ENCODE measurements around the gene ATOSB. TPM values are rescaled to one million over a fixed set of nuclear protein-coding genes. Genes with fewer than 3 reads are reported as not detected.

ATOSB gene
- total and polyA plus RNA-seq, 9 of the 15 experiments (the other 6 are each of a cell fraction or from before 2014, with no cell fraction given) = 0.45 to 8.0 (median 4.2) TPM

- TF ChIP-seq, protein P1, sequence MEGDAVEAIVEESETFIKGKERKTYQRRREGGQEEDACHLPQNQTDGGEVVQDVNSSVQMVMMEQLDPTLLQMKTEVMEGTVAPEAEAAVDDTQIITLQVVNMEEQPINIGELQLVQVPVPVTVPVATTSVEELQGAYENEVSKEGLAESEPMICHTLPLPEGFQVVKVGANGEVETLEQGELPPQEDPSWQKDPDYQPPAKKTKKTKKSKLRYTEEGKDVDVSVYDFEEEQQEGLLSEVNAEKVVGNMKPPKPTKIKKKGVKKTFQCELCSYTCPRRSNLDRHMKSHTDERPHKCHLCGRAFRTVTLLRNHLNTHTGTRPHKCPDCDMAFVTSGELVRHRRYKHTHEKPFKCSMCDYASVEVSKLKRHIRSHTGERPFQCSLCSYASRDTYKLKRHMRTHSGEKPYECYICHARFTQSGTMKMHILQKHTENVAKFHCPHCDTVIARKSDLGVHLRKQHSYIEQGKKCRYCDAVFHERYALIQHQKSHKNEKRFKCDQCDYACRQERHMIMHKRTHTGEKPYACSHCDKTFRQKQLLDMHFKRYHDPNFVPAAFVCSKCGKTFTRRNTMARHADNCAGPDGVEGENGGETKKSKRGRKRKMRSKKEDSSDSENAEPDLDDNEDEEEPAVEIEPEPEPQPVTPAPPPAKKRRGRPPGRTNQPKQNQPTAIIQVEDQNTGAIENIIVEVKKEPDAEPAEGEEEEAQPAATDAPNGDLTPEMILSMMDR (IDR thresholded peaks at IDR 0.05 in 2 of 3, conservative IDR thresholded peaks at IDR 0.05 in 1 of 3; ENCODE audit: insufficient read depth in 2 of 3, low read depth in 1 of 3, low read length in 3 of 3) = peak; percentile 51 to 77 (median 56)
- TF ChIP-seq RBM22 (IDR thresholded peaks at IDR 0.05; ENCODE audit: low read depth, low read length, poor library complexity, severe bottlenecking) = peak; percentile 78
- TF ChIP-seq, protein P2, sequence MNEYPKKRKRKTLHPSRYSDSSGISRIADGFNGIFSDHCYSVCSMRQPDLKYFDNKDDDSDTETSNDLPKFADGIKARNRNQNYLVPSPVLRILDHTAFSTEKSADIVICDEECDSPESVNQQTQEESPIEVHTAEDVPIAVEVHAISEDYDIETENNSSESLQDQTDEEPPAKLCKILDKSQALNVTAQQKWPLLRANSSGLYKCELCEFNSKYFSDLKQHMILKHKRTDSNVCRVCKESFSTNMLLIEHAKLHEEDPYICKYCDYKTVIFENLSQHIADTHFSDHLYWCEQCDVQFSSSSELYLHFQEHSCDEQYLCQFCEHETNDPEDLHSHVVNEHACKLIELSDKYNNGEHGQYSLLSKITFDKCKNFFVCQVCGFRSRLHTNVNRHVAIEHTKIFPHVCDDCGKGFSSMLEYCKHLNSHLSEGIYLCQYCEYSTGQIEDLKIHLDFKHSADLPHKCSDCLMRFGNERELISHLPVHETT (CRISPR knock-in tag; conservative IDR thresholded peaks at IDR 0.05 in 1 of 2, IDR thresholded peaks at IDR 0.05 in 1 of 2) = no peak; a peak in 1 of 4 replicates
- TF ChIP-seq, protein P3, sequence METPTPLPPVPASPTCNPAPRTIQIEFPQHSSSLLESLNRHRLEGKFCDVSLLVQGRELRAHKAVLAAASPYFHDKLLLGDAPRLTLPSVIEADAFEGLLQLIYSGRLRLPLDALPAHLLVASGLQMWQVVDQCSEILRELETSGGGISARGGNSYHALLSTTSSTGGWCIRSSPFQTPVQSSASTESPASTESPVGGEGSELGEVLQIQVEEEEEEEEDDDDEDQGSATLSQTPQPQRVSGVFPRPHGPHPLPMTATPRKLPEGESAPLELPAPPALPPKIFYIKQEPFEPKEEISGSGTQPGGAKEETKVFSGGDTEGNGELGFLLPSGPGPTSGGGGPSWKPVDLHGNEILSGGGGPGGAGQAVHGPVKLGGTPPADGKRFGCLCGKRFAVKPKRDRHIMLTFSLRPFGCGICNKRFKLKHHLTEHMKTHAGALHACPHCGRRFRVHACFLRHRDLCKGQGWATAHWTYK (CRISPR knock-in tag; IDR thresholded peaks at IDR 0.05) = no peak
- no peak for TF ChIP-seq CEBPB (tag; IDR thresholded peaks at IDR 0.05)
- no peak for TF ChIP-seq ZNF583 (CRISPR knock-in tag; IDR thresholded peaks at IDR 0.05)
- TF ChIP-seq ZNF76 (CRISPR knock-in tag; IDR thresholded peaks at IDR 0.05; ENCODE audit: borderline replicate concordance) = no peak
- TF ChIP-seq ZNF707 (CRISPR knock-in tag; conservative IDR thresholded peaks at IDR 0.05) = 0 out of 2 replicates have a peak, but pooled peaks have one; percentile 44
- no peak for TF ChIP-seq FOXP1 (CRISPR knock-in tag; IDR thresholded peaks at IDR 0.05)
- TF ChIP-seq NFE2 (IDR thresholded peaks at IDR 0.05; ENCODE audit: low read depth) = peak; percentile 91
- no peak for TF ChIP-seq ATF3 (IDR thresholded peaks at IDR 0.05)
- no peak for TF ChIP-seq ATF3 (CRISPR knock-in tag; conservative IDR thresholded peaks at IDR 0.05)
- TF ChIP-seq FIP1L1 (IDR thresholded peaks at IDR 0.05; ENCODE audit: low read depth, low read length, poor library complexity, severe bottlenecking) = peak; percentile 85
- peak; percentile 76 for TF ChIP-seq CCNT2 (IDR thresholded peaks at IDR 0.05; ENCODE audit: borderline replicate concordance, extremely low read depth, insufficient read length, low read depth, low read length)
- TF ChIP-seq ZKSCAN8 (CRISPR knock-in tag; IDR thresholded peaks at IDR 0.05) = no peak
- peak; percentile 54 for TF ChIP-seq NFYB (IDR thresholded peaks at IDR 0.05; ENCODE audit: extremely low read depth, insufficient read length)
- TF ChIP-seq ZNF12 (CRISPR knock-in tag; IDR thresholded peaks at IDR 0.05) = no peak
- peak; percentile 24; the same call in 1 of the 2 replicates for TF ChIP-seq HDAC2 (IDR thresholded peaks at IDR 0.05)
- no peak for TF ChIP-seq SMC3 (conservative IDR thresholded peaks at IDR 0.05; ENCODE audit: insufficient read depth, low read depth, low read length)
Measured at GRCh38 chr9:35071814-35072460, 43.7 kb downstream of the ATOSB start (continued).
